Liver (tissue), 9 donors: ENCODE data around the gene CDH20. TPM values are rescaled to one million over a fixed set of nuclear protein-coding genes. Genes with fewer than 3 reads are reported as not detected.

ENCODE experiments used
- DNase-seq: peaks from one replicate; pipeline ENCODE4 v3.0.0-alpha.2; 2017; ENCODE audit warnings: low spot score
- H3K27ac ChIP-seq, 2 donors: one replicate each; pipeline ENCODE4 v1.7.0; 2013; ENCODE audit warnings: inconsistent platforms in 2 of 2, low read length in 2 of 2, control low read depth in 1 of 2, low read depth in 1 of 2, mild to moderate bottlenecking in 1 of 2
- H3K27me3 ChIP-seq, 4 donors: one replicate each; pipeline versions ENCODE4 v1.6.1 to v1.7.0; 2013; ENCODE audit warnings: low read length in 3 of 4, inconsistent platforms in 1 of 4, mild to moderate bottlenecking in 1 of 4, moderate library complexity in 1 of 4; ENCODE audit not compliant: control insufficient read depth in 4 of 4, insufficient read depth in 4 of 4
- H3K36me3 ChIP-seq, 4 donors: one replicate each; pipeline versions ENCODE4 v1.6.1 to v1.7.0; 2013; ENCODE audit warnings: low read length in 3 of 4, mild to moderate bottlenecking in 3 of 4, low read depth in 1 of 4, moderate library complexity in 1 of 4; ENCODE audit not compliant: control insufficient read depth in 4 of 4, insufficient read depth in 3 of 4
- H3K4me1 ChIP-seq, 4 donors: one replicate each; pipeline versions ENCODE4 v1.6.1 to v1.7.0; 2013; ENCODE audit warnings: low read length in 3 of 4, mild to moderate bottlenecking in 3 of 4, moderate library complexity in 1 of 4; ENCODE audit not compliant: control insufficient read depth in 4 of 4, insufficient read depth in 4 of 4
- H3K4me3 ChIP-seq, 3 donors: one replicate each; pipeline versions ENCODE4 v1.6.1 to v1.7.0; 2013; ENCODE audit warnings: low read length in 3 of 3, control low read depth in 1 of 3, low read depth in 1 of 3, mild to moderate bottlenecking in 1 of 3
- H3K9ac ChIP-seq, 2 donors: one replicate each; pipeline ENCODE4 v1.7.0; 2013; ENCODE audit warnings: low read length in 2 of 2, mild to moderate bottlenecking in 2 of 2, moderate library complexity in 2 of 2, control low read depth in 1 of 2, low read depth in 1 of 2
- H3K9me3 ChIP-seq, 4 donors: one replicate each; pipeline versions ENCODE4 v1.6.1 to v1.7.0; 2013; ENCODE audit warnings: low read length in 3 of 4; ENCODE audit not compliant: control insufficient read depth in 4 of 4
- EGR1 ChIP-seq, 2 donors: IDR thresholded peaks; 2 replicates each; pipeline ENCODE4 v1.6.1; 2016 to 2018; ENCODE audit warnings: antibody characterized with exemption in 2 of 2, low read depth in 2 of 2
- FOXA1 ChIP-seq: IDR thresholded peaks from 2 replicates; pipeline ENCODE4 v1.6.1; 2016; ENCODE audit warnings: antibody characterized with exemption
- FOXA2 ChIP-seq: IDR thresholded peaks from 2 replicates; pipeline ENCODE4 v1.6.1; 2016; ENCODE audit warnings: antibody characterized with exemption
- GABPA ChIP-seq, 2 donors: IDR thresholded peaks in 1 of 2; conservative IDR thresholded peaks in 1 of 2; 2 replicates each; pipeline ENCODE4 v1.6.1; 2016; ENCODE audit warnings: antibody characterized with exemption in 2 of 2, mild to moderate bottlenecking in 1 of 2, moderate library complexity in 1 of 2
- HNF4A ChIP-seq, 2 donors: conservative IDR thresholded peaks; 2 replicates each; pipeline ENCODE4 v1.6.1; 2016; ENCODE audit warnings: antibody characterized with exemption in 2 of 2, mild to moderate bottlenecking in 2 of 2
- HNF4G ChIP-seq: IDR thresholded peaks from 2 replicates; pipeline ENCODE4 v1.6.1; 2016; ENCODE audit warnings: antibody characterized with exemption
- JUND ChIP-seq, 2 donors: IDR thresholded peaks; 2 replicates each; pipeline ENCODE4 v1.6.1; 2016; ENCODE audit warnings: antibody characterized with exemption in 2 of 2
- NR2F2 ChIP-seq: IDR thresholded peaks from 2 replicates; pipeline ENCODE4 v1.6.1; 2016; ENCODE audit warnings: antibody characterized with exemption
- RAD21 ChIP-seq, 2 donors: IDR thresholded peaks; 2 replicates each; pipeline ENCODE4 v1.6.1; 2016; ENCODE audit warnings: antibody characterized with exemption in 2 of 2, mild to moderate bottlenecking in 2 of 2
- RXRA ChIP-seq, 2 donors: IDR thresholded peaks; 2 replicates each; pipeline ENCODE4 v1.6.1; 2017 to 2018; ENCODE audit warnings: antibody characterized with exemption in 2 of 2, mild to moderate bottlenecking in 1 of 2
- SP1 ChIP-seq: IDR thresholded peaks from 2 replicates; pipeline ENCODE4 v1.6.1; 2018; ENCODE audit warnings: antibody characterized with exemption, mild to moderate bottlenecking
- TAF1 ChIP-seq: conservative IDR thresholded peaks from 2 replicates; pipeline ENCODE4 v1.6.1; 2016; ENCODE audit warnings: antibody characterized with exemption, mild to moderate bottlenecking
- YY1 ChIP-seq: IDR thresholded peaks from 2 replicates; pipeline ENCODE4 v1.6.1; 2016; ENCODE audit warnings: antibody characterized with exemption, mild to moderate bottlenecking
- WGBS: extraction: QIAGEN DNeasy Blood & Tissue Kit; methylation state at CpG from one replicate; pipeline ENCODE4 v1.1.7; 2013; 5-methylcytosine and 5-hydroxymethylcytosine counted together
- polyA plus RNA-seq, 2 donors: library from polyadenylated mRNA; stranded (reverse) in 1 of 2; unstranded in 1 of 2; fragments of 200-250 nt in 1 of 2; fragments of >200 nt in 1 of 2; fragmentation: Nextera tagmentation in 1 of 2; extraction: Ambion mirVana in 1 of 2; gene quantifications; one replicate each; pipeline versions ENCODE4 v1.2.1 to v1.2.3, GENCODE V29; 2013 to 2015
- total RNA-seq, 2 donors: library from RNA; depleted of rRNA; stranded (reverse); fragments of >200 nt; gene quantifications; one replicate each; pipeline ENCODE4 v1.2.3, GENCODE V29; 2014
- TF ChIP-seq, protein P1 (sequence below): IDR thresholded peaks from 2 replicates; pipeline ENCODE4 v1.6.1; 2016; ENCODE audit warnings: antibody characterized with exemption, mild to moderate bottlenecking
- TF ChIP-seq, protein P2 (sequence below): IDR thresholded peaks from 2 replicates; pipeline ENCODE4 v1.6.1; 2016; ENCODE audit warnings: antibody characterized with exemption
- TF ChIP-seq, protein P3 (sequence below): fragments of 150-350 bp; IDR thresholded peaks from 2 replicates; pipeline ENCODE4 v1.5.1; 2017; ENCODE audit warnings: improper control_type of control experiment, low read depth, low read length; ENCODE audit not compliant: missing input control
- TF ChIP-seq, protein P4 (sequence below): IDR thresholded peaks from 2 replicates; pipeline ENCODE4 v1.6.1; 2016; ENCODE audit warnings: antibody characterized with exemption
- TF ChIP-seq, protein P5 (sequence below): IDR thresholded peaks from 2 replicates; pipeline ENCODE4 v1.6.1; 2016; ENCODE audit warnings: antibody characterized with exemption
- donor health status: healthy.
- donor health status: healthy.
- donor health status: healthy.
- donor health status: healthy.
- donor health status: healthy.

The CDH20 gene
- total and polyA plus RNA-seq, 4 donors, result 0.08 to 0.11 (median 0.09) TPM; not detected in 1

DNA sequence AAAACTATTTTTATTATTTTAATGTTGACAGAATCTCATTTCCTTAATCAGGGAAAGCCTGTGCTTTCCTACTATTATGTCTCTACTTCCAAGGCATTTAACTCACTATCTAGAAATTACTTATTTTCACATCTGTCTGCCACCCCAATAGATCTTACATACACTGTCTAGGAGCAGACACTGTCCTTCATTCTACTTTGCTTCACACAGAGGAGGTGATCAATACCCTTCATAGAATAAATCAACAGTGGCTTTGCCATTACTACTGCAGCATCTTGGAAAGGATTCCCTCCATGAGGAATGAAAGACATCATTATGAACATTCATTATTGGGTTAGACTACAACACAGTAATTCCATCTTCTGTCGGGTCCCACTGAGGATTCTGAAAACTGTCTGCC, 31.7 kb downstream of the CDH20 start:
- Histone ChIP-seq H3K4me1 (no peaks in the 10 kb centered on the region), H3K9ac (no peak overlapping the region), H3K36me3 (no peaks in the 10 kb centered on the region), H3K27me3 (peaks cover 0 to 4% (median 2%) of the 10 kb centered on the region in 4 donors), H3K9me3 (no peaks in the 10 kb centered on the region), H3K27ac (no peak overlapping the region), H3K4me3 (no peak overlapping the region)
- no peak for TF ChIP-seq NR2F2
- TF ChIP-seq TAF1, result no peak
- TF ChIP-seq, protein P1, sequence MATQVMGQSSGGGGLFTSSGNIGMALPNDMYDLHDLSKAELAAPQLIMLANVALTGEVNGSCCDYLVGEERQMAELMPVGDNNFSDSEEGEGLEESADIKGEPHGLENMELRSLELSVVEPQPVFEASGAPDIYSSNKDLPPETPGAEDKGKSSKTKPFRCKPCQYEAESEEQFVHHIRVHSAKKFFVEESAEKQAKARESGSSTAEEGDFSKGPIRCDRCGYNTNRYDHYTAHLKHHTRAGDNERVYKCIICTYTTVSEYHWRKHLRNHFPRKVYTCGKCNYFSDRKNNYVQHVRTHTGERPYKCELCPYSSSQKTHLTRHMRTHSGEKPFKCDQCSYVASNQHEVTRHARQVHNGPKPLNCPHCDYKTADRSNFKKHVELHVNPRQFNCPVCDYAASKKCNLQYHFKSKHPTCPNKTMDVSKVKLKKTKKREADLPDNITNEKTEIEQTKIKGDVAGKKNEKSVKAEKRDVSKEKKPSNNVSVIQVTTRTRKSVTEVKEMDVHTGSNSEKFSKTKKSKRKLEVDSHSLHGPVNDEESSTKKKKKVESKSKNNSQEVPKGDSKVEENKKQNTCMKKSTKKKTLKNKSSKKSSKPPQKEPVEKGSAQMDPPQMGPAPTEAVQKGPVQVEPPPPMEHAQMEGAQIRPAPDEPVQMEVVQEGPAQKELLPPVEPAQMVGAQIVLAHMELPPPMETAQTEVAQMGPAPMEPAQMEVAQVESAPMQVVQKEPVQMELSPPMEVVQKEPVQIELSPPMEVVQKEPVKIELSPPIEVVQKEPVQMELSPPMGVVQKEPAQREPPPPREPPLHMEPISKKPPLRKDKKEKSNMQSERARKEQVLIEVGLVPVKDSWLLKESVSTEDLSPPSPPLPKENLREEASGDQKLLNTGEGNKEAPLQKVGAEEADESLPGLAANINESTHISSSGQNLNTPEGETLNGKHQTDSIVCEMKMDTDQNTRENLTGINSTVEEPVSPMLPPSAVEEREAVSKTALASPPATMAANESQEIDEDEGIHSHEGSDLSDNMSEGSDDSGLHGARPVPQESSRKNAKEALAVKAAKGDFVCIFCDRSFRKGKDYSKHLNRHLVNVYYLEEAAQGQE, result no peak
- TF ChIP-seq FOXA2, result no peak
- no peak for TF ChIP-seq GABPA (IDR thresholded peaks at IDR 0.05 in 1 of 2, conservative IDR thresholded peaks at IDR 0.05 in 1 of 2)
- TF ChIP-seq EGR1 (IDR thresholded peaks at IDR 0.05; ENCODE audit: low read depth in 2 of 2), result no peak
- TF ChIP-seq, protein P2, sequence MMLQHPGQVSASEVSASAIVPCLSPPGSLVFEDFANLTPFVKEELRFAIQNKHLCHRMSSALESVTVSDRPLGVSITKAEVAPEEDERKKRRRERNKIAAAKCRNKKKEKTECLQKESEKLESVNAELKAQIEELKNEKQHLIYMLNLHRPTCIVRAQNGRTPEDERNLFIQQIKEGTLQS, result no peak
- no peak for TF ChIP-seq FOXA1
- no peak for TF ChIP-seq YY1
- TF ChIP-seq HNF4A (conservative IDR thresholded peaks at IDR 0.05), result no peak
- TF ChIP-seq SP1, result no peak
- TF ChIP-seq, protein P3, sequence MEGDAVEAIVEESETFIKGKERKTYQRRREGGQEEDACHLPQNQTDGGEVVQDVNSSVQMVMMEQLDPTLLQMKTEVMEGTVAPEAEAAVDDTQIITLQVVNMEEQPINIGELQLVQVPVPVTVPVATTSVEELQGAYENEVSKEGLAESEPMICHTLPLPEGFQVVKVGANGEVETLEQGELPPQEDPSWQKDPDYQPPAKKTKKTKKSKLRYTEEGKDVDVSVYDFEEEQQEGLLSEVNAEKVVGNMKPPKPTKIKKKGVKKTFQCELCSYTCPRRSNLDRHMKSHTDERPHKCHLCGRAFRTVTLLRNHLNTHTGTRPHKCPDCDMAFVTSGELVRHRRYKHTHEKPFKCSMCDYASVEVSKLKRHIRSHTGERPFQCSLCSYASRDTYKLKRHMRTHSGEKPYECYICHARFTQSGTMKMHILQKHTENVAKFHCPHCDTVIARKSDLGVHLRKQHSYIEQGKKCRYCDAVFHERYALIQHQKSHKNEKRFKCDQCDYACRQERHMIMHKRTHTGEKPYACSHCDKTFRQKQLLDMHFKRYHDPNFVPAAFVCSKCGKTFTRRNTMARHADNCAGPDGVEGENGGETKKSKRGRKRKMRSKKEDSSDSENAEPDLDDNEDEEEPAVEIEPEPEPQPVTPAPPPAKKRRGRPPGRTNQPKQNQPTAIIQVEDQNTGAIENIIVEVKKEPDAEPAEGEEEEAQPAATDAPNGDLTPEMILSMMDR, result no peak
- TF ChIP-seq RXRA (IDR thresholded peaks at IDR 0.05), result no peak
- no peak for TF ChIP-seq JUND (IDR thresholded peaks at IDR 0.05)
- WGBS, result 88% methylated on average over 1 of the region's 1 CpG
- no peak for DNase-seq

DNA sequence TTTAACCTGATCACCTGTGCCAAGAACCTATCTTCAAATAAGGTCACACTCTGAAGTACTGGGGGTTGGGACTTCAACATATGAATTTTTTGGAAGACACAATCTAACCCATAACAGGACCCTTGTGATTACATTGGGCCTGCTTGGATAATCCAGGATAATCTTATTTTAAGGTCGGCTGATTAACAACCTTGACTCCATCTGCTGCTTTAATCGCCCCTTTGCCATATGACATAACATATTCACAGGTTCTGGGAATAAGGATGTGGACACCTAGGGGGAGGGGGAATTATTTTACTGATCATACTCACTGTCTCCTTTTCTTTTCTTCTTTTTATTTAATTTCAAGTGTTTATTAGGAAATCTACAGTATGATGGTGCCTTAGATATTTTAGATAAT, 34.8 kb downstream of the CDH20 start:
- H3K4me3 ChIP-seq, result no peak overlapping the region
- WGBS, result 85% methylated on average over 2 of the region's 2 CpGs
- no peaks in the 10 kb centered on the region for H3K36me3 ChIP-seq
- no peak overlapping the region for H3K27ac ChIP-seq
- DNase-seq, result no peak
- H3K9me3 ChIP-seq, result no peaks in the 10 kb centered on the region
- peaks cover 0 to 4% (median 2%) of the 10 kb centered on the region in 4 donors for H3K27me3 ChIP-seq
- TF ChIP-seq TAF1, result no peak
- TF ChIP-seq, protein P1, result no peak
- TF ChIP-seq RAD21 (IDR thresholded peaks at IDR 0.05), result no peak
- no peak for TF ChIP-seq RXRA (IDR thresholded peaks at IDR 0.05)
- TF ChIP-seq, protein P3, result no peak
- TF ChIP-seq, protein P4, sequence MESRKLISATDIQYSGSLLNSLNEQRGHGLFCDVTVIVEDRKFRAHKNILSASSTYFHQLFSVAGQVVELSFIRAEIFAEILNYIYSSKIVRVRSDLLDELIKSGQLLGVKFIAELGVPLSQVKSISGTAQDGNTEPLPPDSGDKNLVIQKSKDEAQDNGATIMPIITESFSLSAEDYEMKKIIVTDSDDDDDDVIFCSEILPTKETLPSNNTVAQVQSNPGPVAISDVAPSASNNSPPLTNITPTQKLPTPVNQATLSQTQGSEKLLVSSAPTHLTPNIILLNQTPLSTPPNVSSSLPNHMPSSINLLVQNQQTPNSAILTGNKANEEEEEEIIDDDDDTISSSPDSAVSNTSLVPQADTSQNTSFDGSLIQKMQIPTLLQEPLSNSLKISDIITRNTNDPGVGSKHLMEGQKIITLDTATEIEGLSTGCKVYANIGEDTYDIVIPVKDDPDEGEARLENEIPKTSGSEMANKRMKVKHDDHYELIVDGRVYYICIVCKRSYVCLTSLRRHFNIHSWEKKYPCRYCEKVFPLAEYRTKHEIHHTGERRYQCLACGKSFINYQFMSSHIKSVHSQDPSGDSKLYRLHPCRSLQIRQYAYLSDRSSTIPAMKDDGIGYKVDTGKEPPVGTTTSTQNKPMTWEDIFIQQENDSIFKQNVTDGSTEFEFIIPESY, result no peak
- no peak for TF ChIP-seq YY1
- TF ChIP-seq EGR1 (IDR thresholded peaks at IDR 0.05; ENCODE audit: low read depth in 2 of 2), result no peak
- TF ChIP-seq, protein P5, sequence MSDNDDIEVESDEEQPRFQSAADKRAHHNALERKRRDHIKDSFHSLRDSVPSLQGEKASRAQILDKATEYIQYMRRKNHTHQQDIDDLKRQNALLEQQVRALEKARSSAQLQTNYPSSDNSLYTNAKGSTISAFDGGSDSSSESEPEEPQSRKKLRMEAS, result no peak
- no peak for TF ChIP-seq HNF4A (conservative IDR thresholded peaks at IDR 0.05)
- TF ChIP-seq FOXA2, result no peak
- TF ChIP-seq HNF4G, result no peak
- TF ChIP-seq FOXA1, result no peak
- TF ChIP-seq GABPA (IDR thresholded peaks at IDR 0.05 in 1 of 2, conservative IDR thresholded peaks at IDR 0.05 in 1 of 2), result no peak
- no peaks in the 10 kb centered on the region for H3K4me1 ChIP-seq
- no peak overlapping the region for H3K9ac ChIP-seq
